ENCODE results near the gene SFN. TPM values are rescaled to one million over a fixed set of nuclear protein-coding genes. Genes with fewer than 3 reads are reported as not detected.

The SFN gene
- total and polyA plus RNA-seq, 2 of the 4 experiments (the other 2 are of a cell fraction) = 0.18 to 0.34 TPM

DNA sequence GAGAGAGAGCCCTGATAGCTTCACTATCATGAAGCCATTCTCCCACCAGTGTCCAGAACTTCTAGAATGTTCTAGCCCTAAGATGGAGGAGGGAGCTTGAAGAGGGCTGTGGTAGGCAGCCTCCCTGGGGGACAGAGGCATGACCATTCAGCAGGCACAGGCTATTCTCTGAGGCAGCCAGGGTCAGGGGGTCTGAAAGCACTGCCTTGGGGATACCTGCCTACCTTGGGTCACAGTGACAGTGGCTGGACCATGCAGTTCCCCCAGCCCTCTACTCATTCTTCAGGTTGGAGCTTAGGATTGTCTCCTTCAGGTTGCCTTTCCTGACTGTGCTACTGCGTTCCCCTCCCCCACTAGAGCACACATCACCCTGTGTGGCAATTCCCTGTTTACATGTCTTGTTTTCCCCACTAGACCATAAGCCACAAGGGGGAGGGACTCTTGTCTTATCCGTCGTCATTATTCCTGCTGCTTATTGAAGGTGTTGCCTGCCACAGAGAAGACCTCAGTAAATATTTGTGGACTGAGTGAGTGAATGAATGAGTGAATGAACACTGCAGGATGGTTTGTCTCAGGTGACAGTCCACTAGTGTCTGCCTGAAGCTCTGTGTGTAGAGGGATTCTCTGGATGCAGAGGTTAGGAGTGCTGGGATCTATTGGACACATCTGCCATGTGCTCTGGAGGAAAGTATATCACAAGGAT, 31.3 kb upstream of the SFN start:
- H3K18ac ChIP-seq (ENCODE audit: low read depth, low read length) = no peak overlapping the region
- WGBS, 2 experiments (ENCODE audit: extremely low coverage in 2 of 2, insufficient read length in 1 of 2) = 60% methylated on average over 2 of the region's 3 CpGs; no CpG with 5 or more reads in 1 of the 2 experiments
- H3K9ac ChIP-seq (ENCODE audit: low read depth, low read length) = no peak overlapping the region
- in situ Hi-C loops (cut with MboI; ENCODE audit: low sequenced_read_pairs) (no loop called here), intact Hi-C loops (cut with micrococcal nuclease) (no loop called here), dilution Hi-C loops (cut with HindIII; ENCODE audit: low sequenced_read_pairs, unreplicated experiment) (no loop called here)
- no peak overlapping the region for H3K4me2 ChIP-seq (ENCODE audit: low read depth, low read length)
- POLR2A ChIA-PET (ENCODE audit: unreplicated experiment) = interaction anchor here (0.6 to 1.0 kb wide), 2 partner anchors 32 to 199 kb away, joined by 3 to 8 read pairs; no protein-coding TSS in a partner anchor
- ATAC-seq (ENCODE audit: low read depth) (no peak), DNase-seq (no peak)
- no TSS peak for BruUV-seq (replicated peaks)
- H3K23ac ChIP-seq (ENCODE audit: low read depth, low read length) = no peak overlapping the region
- H2BK20ac ChIP-seq (ENCODE audit: low read depth, low read length) = no peak overlapping the region
- H3K4me3 ChIP-seq (ENCODE audit: insufficient read depth, low read depth, low read length) = no peak overlapping the region
- no peak overlapping the region for H3K27ac ChIP-seq (ENCODE audit: insufficient read depth, low read length)
- H2BK15ac ChIP-seq (ENCODE audit: low read depth, low read length) = no peak overlapping the region
- H4K20me1 ChIP-seq (ENCODE audit: insufficient read depth, low read length) = peaks cover 41% of the 10 kb centered on the region
- no peak overlapping the region for H3K56ac ChIP-seq (ENCODE audit: extremely low read depth, insufficient read depth, low read length)
- no peak overlapping the region for H2BK5ac ChIP-seq (ENCODE audit: low read depth, low read length, poor library complexity, severe bottlenecking)
- H3K79me1 ChIP-seq (ENCODE audit: low read depth in 1 of 2, low read length in 2 of 2) = peaks cover 35 to 60% of the 10 kb centered on the region in 2 experiments
- TF ChIP-seq SMC3 (IDR thresholded peaks at IDR 0.05; ENCODE audit: low read depth, low read length) (no peak), BHLHE40 (IDR thresholded peaks at IDR 0.05; ENCODE audit: low read depth, low read length) (no peak), RFX5 (IDR thresholded peaks at IDR 0.05; ENCODE audit: low read depth, low read length) (no peak), CHD1 (IDR thresholded peaks at IDR 0.05; ENCODE audit: low read depth, low read length) (no peak), NFE2L2 (IDR thresholded peaks at IDR 0.05; ENCODE audit: low read depth, low read length) (no peak), FOS (IDR thresholded peaks at IDR 0.05; ENCODE audit: low read depth, low read length) (no peak), MXI1 (IDR thresholded peaks at IDR 0.05; ENCODE audit: borderline replicate concordance, low read depth, low read length) (no peak), CEBPB (IDR thresholded peaks at IDR 0.05; ENCODE audit: low read depth, low read length) (no peak; the same call in 1 of the 2 replicates), MAFK (IDR thresholded peaks at IDR 0.05; ENCODE audit: low read depth, low read length) (no peak), POLR2A (IDR thresholded peaks at IDR 0.05; ENCODE audit: low read depth, low read length) (no peak), RAD21 (IDR thresholded peaks at IDR 0.05; ENCODE audit: low read length) (no peak), RCOR1 (IDR thresholded peaks at IDR 0.05; ENCODE audit: insufficient replicate concordance, low read length) (no peak), MAZ (IDR thresholded peaks at IDR 0.05; ENCODE audit: borderline replicate concordance, low read depth, low read length) (no peak)
- TF ChIP-seq, protein P1, sequence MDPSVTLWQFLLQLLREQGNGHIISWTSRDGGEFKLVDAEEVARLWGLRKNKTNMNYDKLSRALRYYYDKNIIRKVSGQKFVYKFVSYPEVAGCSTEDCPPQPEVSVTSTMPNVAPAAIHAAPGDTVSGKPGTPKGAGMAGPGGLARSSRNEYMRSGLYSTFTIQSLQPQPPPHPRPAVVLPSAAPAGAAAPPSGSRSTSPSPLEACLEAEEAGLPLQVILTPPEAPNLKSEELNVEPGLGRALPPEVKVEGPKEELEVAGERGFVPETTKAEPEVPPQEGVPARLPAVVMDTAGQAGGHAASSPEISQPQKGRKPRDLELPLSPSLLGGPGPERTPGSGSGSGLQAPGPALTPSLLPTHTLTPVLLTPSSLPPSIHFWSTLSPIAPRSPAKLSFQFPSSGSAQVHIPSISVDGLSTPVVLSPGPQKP (IDR thresholded peaks at IDR 0.05; ENCODE audit: borderline replicate concordance, low read depth, low read length) = no peak
- TF ChIP-seq, protein P2, sequence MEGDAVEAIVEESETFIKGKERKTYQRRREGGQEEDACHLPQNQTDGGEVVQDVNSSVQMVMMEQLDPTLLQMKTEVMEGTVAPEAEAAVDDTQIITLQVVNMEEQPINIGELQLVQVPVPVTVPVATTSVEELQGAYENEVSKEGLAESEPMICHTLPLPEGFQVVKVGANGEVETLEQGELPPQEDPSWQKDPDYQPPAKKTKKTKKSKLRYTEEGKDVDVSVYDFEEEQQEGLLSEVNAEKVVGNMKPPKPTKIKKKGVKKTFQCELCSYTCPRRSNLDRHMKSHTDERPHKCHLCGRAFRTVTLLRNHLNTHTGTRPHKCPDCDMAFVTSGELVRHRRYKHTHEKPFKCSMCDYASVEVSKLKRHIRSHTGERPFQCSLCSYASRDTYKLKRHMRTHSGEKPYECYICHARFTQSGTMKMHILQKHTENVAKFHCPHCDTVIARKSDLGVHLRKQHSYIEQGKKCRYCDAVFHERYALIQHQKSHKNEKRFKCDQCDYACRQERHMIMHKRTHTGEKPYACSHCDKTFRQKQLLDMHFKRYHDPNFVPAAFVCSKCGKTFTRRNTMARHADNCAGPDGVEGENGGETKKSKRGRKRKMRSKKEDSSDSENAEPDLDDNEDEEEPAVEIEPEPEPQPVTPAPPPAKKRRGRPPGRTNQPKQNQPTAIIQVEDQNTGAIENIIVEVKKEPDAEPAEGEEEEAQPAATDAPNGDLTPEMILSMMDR (conservative IDR thresholded peaks at IDR 0.05; ENCODE audit: low read depth, low read length) = no peak
- TF ChIP-seq, protein P3, sequence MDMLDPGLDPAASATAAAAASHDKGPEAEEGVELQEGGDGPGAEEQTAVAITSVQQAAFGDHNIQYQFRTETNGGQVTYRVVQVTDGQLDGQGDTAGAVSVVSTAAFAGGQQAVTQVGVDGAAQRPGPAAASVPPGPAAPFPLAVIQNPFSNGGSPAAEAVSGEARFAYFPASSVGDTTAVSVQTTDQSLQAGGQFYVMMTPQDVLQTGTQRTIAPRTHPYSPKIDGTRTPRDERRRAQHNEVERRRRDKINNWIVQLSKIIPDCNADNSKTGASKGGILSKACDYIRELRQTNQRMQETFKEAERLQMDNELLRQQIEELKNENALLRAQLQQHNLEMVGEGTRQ (IDR thresholded peaks at IDR 0.05; ENCODE audit: low read depth, low read length) = no peak
- CTCF ChIA-PET = no interaction called here
- H2AFZ ChIP-seq (replicated peaks; ENCODE audit: low read length, poor library complexity) = no peak overlapping the region
- no peak overlapping the region for H4K5ac ChIP-seq (ENCODE audit: low read depth, low read length)
- H3K14ac ChIP-seq (replicated peaks; ENCODE audit: low read depth, low read length) = peak overlapping the region; percentile 28; the same call in 1 of the 2 replicates
- H4K8ac ChIP-seq (ENCODE audit: low read depth in 2 of 2, low read length in 2 of 2) = no peak overlapping the region
- no peak overlapping the region for H2AK9ac ChIP-seq (replicated peaks; ENCODE audit: low read depth, low read length, poor library complexity)
- no peaks in the 10 kb centered on the region for H3K27me3 ChIP-seq (ENCODE audit: control insufficient read depth, insufficient read depth, low read length)
- no peak overlapping the region for H3K4ac ChIP-seq (ENCODE audit: low read depth, low read length)
- H3K36me3 ChIP-seq (ENCODE audit: control insufficient read depth, insufficient read depth, low read length) = peaks cover 44% of the 10 kb centered on the region
- no peaks in the 10 kb centered on the region for H3K9me3 ChIP-seq (ENCODE audit: control insufficient read depth, insufficient read depth, low read length)
- peaks cover 13% of the 10 kb centered on the region for H3K9me1 ChIP-seq (ENCODE audit: insufficient read depth, low read length)
- no peak overlapping the region for H2AK5ac ChIP-seq (ENCODE audit: low read depth, low read length)
- H3K4me1 ChIP-seq (ENCODE audit: control insufficient read depth, insufficient read depth, low read length) = peaks cover 20% of the 10 kb centered on the region
- H2BK120ac ChIP-seq (ENCODE audit: low read depth, low read length) = no peak overlapping the region
- no peak overlapping the region for H4K91ac ChIP-seq (ENCODE audit: insufficient read depth, low read depth, low read length)
